Left ventricle myocardium inferior (tissue), 1 donor: Measurements from ENCODE around the gene BMAL2. TPM values are rescaled to one million over a fixed set of nuclear protein-coding genes. Genes with fewer than 3 reads are reported as not detected.

Source experiments
- DNase-seq: peaks from one replicate; pipeline ENCODE4 v3.0.0-alpha.2; 2020
- H3K27ac ChIP-seq: fragments of 200-600 bp; replicated peaks from 2 replicates; pipeline ENCODE4 v1.8.0; 2021
- H3K27me3 ChIP-seq: fragments of 200-600 bp; 2 replicates; pipeline ENCODE4 v1.8.0; 2021; ENCODE audit warnings: low read depth
- H3K36me3 ChIP-seq: fragments of 200-600 bp; 2 replicates; pipeline ENCODE4 v1.8.0; 2021
- H3K4me1 ChIP-seq: fragments of 200-600 bp; 2 replicates; pipeline ENCODE4 v1.8.0; 2021
- H3K4me3 ChIP-seq: fragments of 200-600 bp; 2 replicates; pipeline ENCODE4 v1.8.0; 2021; ENCODE audit warnings: mild to moderate bottlenecking, moderate library complexity
- H3K9me3 ChIP-seq: fragments of 200-600 bp; replicated peaks from 2 replicates; pipeline ENCODE4 v1.8.0; 2021
- CTCF ChIP-seq: fragments of 200-600 bp; IDR thresholded peaks from 2 replicates; pipeline ENCODE4 v1.8.0; 2021; ENCODE audit warnings: antibody characterized with exemption, mild to moderate bottlenecking, borderline replicate concordance
- intact Hi-C: fragments of 100-400 bp; cut with micrococcal nuclease; formaldehyde crosslinking; loops from one replicate; pipeline ENCODE4 v1.11.0; 2022
- total RNA-seq: library from RNA; stranded (reverse); fragmentation: NEBNext Ultra II Directional; extraction: Animal tissue kit (Norgen Biotek cat#: 25700); gene quantifications from one replicate; pipeline ENCODE4 v1.2.1, GENCODE V29; 2021
- donor health status: DM: no; HTN: yes; CAD: no; lungs with severe emphysema.

BMAL2 gene
- total RNA-seq, 1 donor from 2014 or later = 1.5 TPM

- H3K4me1 ChIP-seq = peaks cover 64% of the 10 kb centered on the region
- no peak overlapping the region for H3K4me3 ChIP-seq
- no peak overlapping the region for H3K27ac ChIP-seq
- TF ChIP-seq CTCF = no peak
- H3K27me3 ChIP-seq = no peaks in the 10 kb centered on the region
- intact Hi-C loops = loop anchor here (10.0 kb wide), 2 partner anchors 53 to 273 kb away; partner anchors contain the start of genes MED21 and STK38L
- peaks cover 42% of the 10 kb centered on the region for H3K36me3 ChIP-seq
- H3K9me3 ChIP-seq = no peaks in the 10 kb centered on the region
- DNase-seq = no peak
Measured at GRCh38 chr12:27297566-27297965, 35.1 kb upstream of the BMAL2 start.

GRCh38 chr12:27299102-27299501, 33.5 kb upstream of the BMAL2 start:
- Histone ChIP-seq H3K4me3 (no peak overlapping the region), H3K36me3 (peaks cover 54% of the 10 kb centered on the region), H3K27me3 (no peaks in the 10 kb centered on the region), H3K27ac (no peak overlapping the region), H3K9me3 (no peaks in the 10 kb centered on the region), H3K4me1 (peaks cover 49% of the 10 kb centered on the region)
- no peak for TF ChIP-seq CTCF
- intact Hi-C loops = loop anchor here (10.0 kb wide), 2 partner anchors 54 to 274 kb away; partner anchors contain the start of genes MED21 and STK38L
- no peak for DNase-seq

- TF ChIP-seq CTCF = no peak
- Histone ChIP-seq H3K27me3 (no peaks in the 10 kb centered on the region), H3K9me3 (no peaks in the 10 kb centered on the region), H3K4me1 (peaks cover 46% of the 10 kb centered on the region), H3K36me3 (peaks cover 54% of the 10 kb centered on the region), H3K27ac (no peak overlapping the region), H3K4me3 (no peak overlapping the region)
- intact Hi-C loops = no loop called here
- DNase-seq = no peak
Measured at GRCh38 chr12:27300226-27300625, 32.4 kb upstream of the BMAL2 start.

- H3K27me3 ChIP-seq = no peaks in the 10 kb centered on the region
- peak overlapping the region; percentile 23 for H3K27ac ChIP-seq
- intact Hi-C loops = no loop called here
- no peak overlapping the region for H3K4me3 ChIP-seq
- DNase-seq = no peak
- H3K9me3 ChIP-seq = no peaks in the 10 kb centered on the region
- H3K4me1 ChIP-seq = peaks cover 36% of the 10 kb centered on the region
- no peak for TF ChIP-seq CTCF
- H3K36me3 ChIP-seq = peaks cover 48% of the 10 kb centered on the region
Measured at GRCh38 chr12:27303139-27304111, 29.2 kb upstream of the BMAL2 start.

- no peak for TF ChIP-seq CTCF
- Histone ChIP-seq H3K36me3 (peaks cover 53% of the 10 kb centered on the region), H3K4me1 (peaks cover 30% of the 10 kb centered on the region), H3K27ac (no peak overlapping the region), H3K9me3 (no peaks in the 10 kb centered on the region), H3K4me3 (no peak overlapping the region), H3K27me3 (no peaks in the 10 kb centered on the region)
- no peak for DNase-seq
- intact Hi-C loops = no loop called here
Measured at GRCh38 chr12:27304856-27305255, 27.8 kb upstream of the BMAL2 start.
